ENCODE data around the gene AKAP6. TPM values are rescaled to one million over a fixed set of nuclear protein-coding genes. Genes with fewer than 3 reads are reported as not detected.

The AKAP6 gene
- total RNA-seq, 2 experiments from 2014 or later, result 1.2 to 1.4 TPM

- ATAC-seq (no peak), DNase-seq (no peak)
- Mint-ChIP-seq H3K27ac (no peak overlapping the region), H3K27me3 (no peaks in the 10 kb centered on the region), H3K9me3 (peaks cover 15% of the 10 kb centered on the region), H3K4me3 (no peak overlapping the region), H3K36me3 (ENCODE audit: low read depth) (peaks cover 3% of the 10 kb centered on the region), H3K4me1 (ENCODE audit: low read depth) (no peaks in the 10 kb centered on the region)
- intact Hi-C loops (cut with micrococcal nuclease), result no loop called here
- TF ChIP-seq, protein P1, sequence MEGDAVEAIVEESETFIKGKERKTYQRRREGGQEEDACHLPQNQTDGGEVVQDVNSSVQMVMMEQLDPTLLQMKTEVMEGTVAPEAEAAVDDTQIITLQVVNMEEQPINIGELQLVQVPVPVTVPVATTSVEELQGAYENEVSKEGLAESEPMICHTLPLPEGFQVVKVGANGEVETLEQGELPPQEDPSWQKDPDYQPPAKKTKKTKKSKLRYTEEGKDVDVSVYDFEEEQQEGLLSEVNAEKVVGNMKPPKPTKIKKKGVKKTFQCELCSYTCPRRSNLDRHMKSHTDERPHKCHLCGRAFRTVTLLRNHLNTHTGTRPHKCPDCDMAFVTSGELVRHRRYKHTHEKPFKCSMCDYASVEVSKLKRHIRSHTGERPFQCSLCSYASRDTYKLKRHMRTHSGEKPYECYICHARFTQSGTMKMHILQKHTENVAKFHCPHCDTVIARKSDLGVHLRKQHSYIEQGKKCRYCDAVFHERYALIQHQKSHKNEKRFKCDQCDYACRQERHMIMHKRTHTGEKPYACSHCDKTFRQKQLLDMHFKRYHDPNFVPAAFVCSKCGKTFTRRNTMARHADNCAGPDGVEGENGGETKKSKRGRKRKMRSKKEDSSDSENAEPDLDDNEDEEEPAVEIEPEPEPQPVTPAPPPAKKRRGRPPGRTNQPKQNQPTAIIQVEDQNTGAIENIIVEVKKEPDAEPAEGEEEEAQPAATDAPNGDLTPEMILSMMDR (IDR thresholded peaks at IDR 0.05), result no peak
- ChIA-PET POLR2A (no interaction called here), CTCF (interaction anchor here (1.4 kb wide), 1 partner anchor 10 kb away, joined by 3 read pairs; no protein-coding TSS in a partner anchor)
These were observed 479.5 kb downstream of the AKAP6 start for GRCh38 chr14:32808644-32809043.

- intact Hi-C loops (cut with micrococcal nuclease), result no loop called here
- H3K27me3 Mint-ChIP-seq, result no peaks in the 10 kb centered on the region
- DNase-seq, result no peak
- H3K27ac Mint-ChIP-seq, result no peak overlapping the region
- H3K36me3 Mint-ChIP-seq (ENCODE audit: low read depth), result no peaks in the 10 kb centered on the region
- TF ChIP-seq, protein P1 (IDR thresholded peaks at IDR 0.05), result no peak
- ATAC-seq, result no peak
- ChIA-PET CTCF (no interaction called here), POLR2A (no interaction called here)
- no peak overlapping the region for H3K4me3 Mint-ChIP-seq
- no peaks in the 10 kb centered on the region for H3K4me1 Mint-ChIP-seq (ENCODE audit: low read depth)
- H3K9me3 Mint-ChIP-seq, result peaks cover 9% of the 10 kb centered on the region
These were observed 480.2 kb downstream of the AKAP6 start for GRCh38 chr14:32809255-32809654.

- ChIA-PET POLR2A (no interaction called here), CTCF (no interaction called here)
- Mint-ChIP-seq H3K4me3 (no peak overlapping the region), H3K4me1 (ENCODE audit: low read depth) (no peaks in the 10 kb centered on the region), H3K36me3 (ENCODE audit: low read depth) (no peaks in the 10 kb centered on the region), H3K9me3 (no peaks in the 10 kb centered on the region), H3K27ac (no peak overlapping the region), H3K27me3 (no peaks in the 10 kb centered on the region)
- intact Hi-C loops (cut with micrococcal nuclease), result no loop called here
- no peak for DNase-seq
- TF ChIP-seq, protein P1 (IDR thresholded peaks at IDR 0.05), result no peak
- no peak for ATAC-seq
These were observed 484.3 kb downstream of the AKAP6 start for GRCh38 chr14:32813401-32813800.

GRCh38 chr14:32814721-32815120 lies 485.6 kb downstream of the AKAP6 start:
- CTCF ChIA-PET, result no interaction called here
- ATAC-seq (no peak), DNase-seq (no peak)
- H3K36me3 Mint-ChIP-seq (ENCODE audit: low read depth), result no peaks in the 10 kb centered on the region
- H3K4me1 Mint-ChIP-seq (ENCODE audit: low read depth), result no peaks in the 10 kb centered on the region
- H3K9me3 Mint-ChIP-seq, result no peaks in the 10 kb centered on the region
- POLR2A ChIA-PET, result no interaction called here
- H3K27me3 Mint-ChIP-seq, result no peaks in the 10 kb centered on the region
- TF ChIP-seq, protein P1 (IDR thresholded peaks at IDR 0.05), result no peak
- H3K4me3 Mint-ChIP-seq, result no peak overlapping the region
- intact Hi-C loops (cut with micrococcal nuclease), result no loop called here
- H3K27ac Mint-ChIP-seq, result no peak overlapping the region

- TF ChIP-seq, protein P1 (IDR thresholded peaks at IDR 0.05), result no peak
- intact Hi-C loops (cut with micrococcal nuclease), result no loop called here
- Mint-ChIP-seq H3K4me1 (ENCODE audit: low read depth) (no peaks in the 10 kb centered on the region), H3K4me3 (no peak overlapping the region), H3K27ac (no peak overlapping the region), H3K9me3 (no peaks in the 10 kb centered on the region), H3K27me3 (no peaks in the 10 kb centered on the region), H3K36me3 (ENCODE audit: low read depth) (no peaks in the 10 kb centered on the region)
- ATAC-seq (no peak), DNase-seq (no peak)
- ChIA-PET CTCF (no interaction called here), POLR2A (no interaction called here)
These were observed 487.5 kb downstream of the AKAP6 start for GRCh38 chr14:32816588-32816987.
